ENCODE measurements around the gene EIF4H. TPM values are rescaled to one million over a fixed set of nuclear protein-coding genes. Genes with fewer than 3 reads are reported as not detected.
"Not testable (repeated sequence)": the region's sequence is repeated elsewhere in the genome, so short reads cannot be mapped to it uniquely, and the experiment has no call there.

Gene EIF4H
- total RNA-seq, 1 experiment from 2014 or later: 408 TPM

DNA sequence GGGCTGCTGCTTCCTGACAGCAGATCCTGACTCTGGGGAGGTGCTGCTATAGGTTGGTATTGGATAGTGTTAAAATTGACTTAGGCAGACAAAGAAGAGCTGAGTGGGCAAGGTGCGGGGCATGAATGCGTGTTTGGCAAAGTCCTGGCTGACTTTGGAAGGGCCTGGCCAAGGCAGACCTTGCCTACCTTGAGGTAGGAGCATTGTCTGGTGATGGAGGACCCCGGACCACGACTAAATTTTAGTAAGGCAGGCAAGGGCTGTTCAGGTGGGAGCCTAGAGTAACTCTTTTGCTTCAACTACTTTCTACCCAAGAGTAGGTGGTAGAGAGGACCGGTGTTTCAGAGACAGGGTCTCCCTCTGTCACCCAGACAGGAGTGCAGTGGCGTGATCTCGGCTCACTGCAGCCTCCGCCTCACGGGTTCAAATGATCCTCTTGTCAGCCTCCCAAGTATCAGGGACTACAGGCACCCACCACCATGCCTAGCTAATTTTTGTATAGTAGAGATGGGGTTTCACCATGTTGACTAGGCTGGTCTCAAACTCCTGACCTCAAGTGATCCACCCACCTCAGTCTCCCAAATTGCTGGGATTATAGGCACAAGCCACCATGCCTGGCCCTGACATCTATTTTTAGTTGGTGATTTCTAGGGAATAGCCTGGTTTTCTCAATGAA lies 23.4 kb downstream of the EIF4H start:
- DNase-seq (ENCODE audit: low read depth): no peak

DNA sequence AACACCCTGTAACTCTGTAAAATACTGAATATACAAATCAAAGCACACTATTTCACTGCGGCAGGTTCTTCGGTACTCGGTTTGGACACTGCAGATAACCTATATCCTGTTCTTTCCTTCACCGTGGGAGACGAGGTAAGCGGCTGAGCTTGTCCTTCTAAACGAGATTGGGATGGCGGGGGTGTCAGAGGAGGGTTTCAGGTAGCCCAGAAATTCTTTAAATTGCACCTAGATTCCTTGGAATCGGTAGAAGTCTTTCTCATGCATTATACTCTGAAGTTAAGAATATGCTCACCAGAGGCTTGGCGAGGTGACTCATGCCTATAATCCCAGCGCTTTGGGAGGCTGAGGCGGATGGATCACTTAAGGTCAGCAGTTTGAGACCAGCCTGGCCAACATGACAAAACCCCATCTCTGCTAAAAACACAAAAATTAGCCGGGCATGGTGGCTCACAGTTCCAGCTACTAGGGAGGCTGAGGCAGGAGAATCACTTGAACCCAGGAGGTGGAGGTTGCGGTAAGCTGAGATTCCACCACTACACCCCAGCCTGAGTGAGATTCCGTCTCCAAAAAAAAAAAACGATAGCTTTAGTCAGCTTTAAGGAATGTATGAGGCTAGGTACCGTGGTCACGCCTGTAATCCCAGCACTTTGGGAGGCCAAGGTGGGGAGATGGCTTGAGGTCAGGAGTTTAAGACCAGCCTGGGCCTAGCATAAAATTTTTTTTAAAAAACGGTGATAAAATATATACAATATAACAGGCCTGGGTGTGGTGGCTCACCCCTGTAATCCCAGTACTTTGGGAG lies 25.6 kb downstream of the EIF4H start:
- DNase-seq (ENCODE audit: low read depth): peak; percentile 81

DNA sequence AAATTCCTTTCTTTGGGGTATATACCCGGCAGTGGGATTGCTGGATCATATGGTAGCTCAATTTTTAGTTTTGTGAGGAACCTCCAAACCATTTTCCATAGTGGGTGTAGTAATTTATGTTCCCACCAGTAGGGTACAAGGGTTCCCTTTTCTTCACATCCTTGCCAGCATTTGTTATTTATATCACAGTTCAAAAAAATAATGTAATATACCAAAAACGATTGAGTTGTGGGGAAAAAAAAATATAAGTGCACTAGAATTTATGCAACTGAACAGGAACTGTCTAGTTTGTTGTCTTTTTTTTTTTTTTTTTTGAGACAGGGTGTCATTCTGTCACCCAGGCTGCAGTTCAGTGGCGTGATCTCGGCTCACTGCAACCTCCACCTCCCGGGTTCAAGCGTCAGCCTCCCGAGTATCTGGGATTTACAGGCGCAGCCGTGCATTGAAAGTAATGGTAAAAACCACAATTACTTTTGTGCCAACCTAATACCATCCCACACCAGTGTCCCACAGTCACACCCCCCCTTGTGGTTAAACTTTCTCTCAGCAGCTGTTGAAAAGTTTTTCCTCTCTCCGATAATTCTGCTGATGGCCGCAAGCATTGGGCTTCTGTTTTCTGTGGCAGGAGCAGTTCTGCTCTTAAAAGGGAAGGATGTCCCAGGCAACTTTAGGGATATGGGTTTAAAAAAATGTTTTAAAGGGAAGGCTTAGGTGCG lies 28.8 kb downstream of the EIF4H start:
- DNase-seq (ENCODE audit: low read depth): peak; percentile 58

DNA sequence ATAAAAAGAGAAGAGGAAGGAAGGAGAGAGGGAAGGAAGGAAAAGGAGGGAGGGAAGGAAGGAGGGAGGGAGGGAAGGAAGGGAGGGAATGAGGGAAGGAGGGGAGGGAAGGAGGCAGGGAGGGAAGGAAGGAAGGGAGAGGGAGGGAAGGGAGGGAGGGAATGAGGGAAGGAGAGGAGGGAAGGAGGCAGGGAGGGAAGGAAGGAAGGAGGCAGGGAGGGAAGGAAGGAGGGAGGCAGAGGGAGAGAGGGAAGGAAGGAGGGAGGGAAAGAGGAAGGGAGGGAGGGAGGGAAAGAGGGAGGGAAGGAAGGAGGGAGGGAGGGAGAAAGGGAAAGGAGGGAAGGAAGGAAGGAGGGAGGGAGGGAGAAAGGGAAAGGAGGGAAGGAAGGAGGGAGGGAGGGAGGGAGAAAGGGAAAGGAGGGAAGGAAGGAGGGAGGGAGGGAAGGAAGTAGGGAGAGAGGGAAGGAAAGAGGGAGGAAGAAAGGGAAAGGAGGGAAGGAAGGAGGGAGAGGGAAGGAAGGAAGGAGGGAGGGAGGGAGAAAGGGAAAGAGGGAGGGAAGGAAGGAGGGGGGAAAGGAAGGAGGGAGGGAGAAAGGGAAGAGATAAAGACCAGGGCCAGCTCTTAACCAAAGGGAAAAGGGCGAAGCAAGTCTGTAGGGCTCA lies 29.9 kb downstream of the EIF4H start:
- no peak for DNase-seq (ENCODE audit: low read depth)

DNA sequence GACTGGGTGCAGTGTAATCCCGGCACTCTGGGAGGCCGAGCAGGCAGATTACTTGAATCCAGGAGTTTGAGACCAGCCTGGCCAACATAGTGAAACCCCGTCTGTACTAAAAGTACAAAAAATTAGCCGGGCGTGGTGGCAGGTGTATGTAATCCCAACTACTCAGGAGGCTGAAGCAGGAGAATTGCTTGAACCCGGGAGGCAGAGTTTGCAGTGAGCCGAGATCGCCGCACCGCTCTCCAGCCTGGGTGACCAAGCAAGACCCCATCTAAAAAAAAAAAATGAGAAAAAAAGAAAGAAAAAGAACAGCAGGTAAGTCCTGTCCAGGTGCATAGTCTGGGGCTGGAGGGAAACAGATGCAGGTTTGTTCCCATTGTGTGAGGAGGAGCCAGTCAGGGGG lies 31.9 kb downstream of the EIF4H start:
- not testable (repeated sequence) for DNase-seq (ENCODE audit: low read depth)

DNA sequence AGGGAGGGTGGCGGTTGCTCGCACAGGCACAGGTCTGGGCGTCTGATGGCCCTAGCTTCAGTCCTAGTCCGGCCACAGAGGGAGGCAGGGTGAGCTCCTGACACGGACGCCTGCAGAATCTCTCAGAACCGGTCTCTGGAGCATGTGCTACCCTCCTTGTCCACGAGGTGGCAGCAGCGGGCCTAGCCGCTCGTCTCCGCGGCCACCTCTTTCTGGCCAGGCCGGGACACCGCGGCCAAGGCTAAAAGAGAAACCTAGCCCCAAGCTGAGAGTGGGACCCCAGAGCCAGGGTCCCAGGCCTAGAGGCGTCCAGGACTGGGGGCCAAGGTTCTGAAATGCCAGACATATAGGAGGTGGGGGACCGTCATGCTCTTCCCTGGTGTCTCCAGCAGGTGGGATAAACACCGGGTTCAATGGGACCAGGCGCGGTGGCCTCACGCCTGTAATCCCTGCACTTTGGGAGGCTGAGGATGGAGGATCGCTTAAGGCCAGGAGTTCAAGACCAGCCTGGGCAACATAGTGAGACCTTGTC lies 32.5 kb downstream of the EIF4H start:
- peak; percentile 79 for DNase-seq (ENCODE audit: low read depth)

DNA sequence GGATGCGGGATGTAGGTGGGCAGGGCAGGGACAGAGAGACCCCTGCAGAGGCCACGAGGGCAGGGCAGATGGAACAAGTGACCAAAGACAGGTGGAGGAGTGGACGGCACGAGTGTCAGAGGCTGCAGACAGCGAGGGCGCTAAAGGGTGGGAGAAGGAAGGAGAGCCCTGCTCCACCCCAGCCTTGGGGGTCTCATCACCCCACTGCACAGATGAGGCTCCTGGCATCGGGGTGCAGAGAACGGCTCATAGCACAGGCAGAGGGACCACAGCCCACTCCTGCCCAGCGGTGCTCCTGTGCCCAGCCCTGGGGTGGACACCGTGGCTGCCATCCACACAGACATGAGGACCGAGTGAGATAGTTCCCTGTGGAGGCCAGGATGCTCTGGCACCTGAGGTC lies 33.4 kb downstream of the EIF4H start:
- no peak for DNase-seq (ENCODE audit: low read depth)

DNA sequence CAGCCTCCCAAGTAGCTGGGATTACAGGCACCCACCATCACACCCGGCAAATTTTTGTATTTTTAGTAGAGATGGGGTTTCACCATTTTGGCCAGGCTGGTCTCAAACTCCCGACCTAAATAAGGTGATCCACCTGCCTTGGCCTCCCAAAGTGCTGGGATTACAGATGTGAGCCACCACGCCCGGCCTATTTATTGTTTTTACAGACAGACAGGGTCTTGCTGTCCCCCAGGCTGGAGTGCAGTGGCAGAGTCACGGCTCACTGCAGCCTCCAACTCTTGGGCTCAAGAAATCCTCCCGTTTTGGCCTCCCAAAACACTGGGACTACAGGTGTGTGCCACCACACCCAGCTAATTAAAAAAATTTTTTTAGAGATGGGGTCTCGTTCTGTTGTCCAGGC lies 34.1 kb downstream of the EIF4H start:
- DNase-seq (ENCODE audit: low read depth): not testable (repeated sequence)

DNA sequence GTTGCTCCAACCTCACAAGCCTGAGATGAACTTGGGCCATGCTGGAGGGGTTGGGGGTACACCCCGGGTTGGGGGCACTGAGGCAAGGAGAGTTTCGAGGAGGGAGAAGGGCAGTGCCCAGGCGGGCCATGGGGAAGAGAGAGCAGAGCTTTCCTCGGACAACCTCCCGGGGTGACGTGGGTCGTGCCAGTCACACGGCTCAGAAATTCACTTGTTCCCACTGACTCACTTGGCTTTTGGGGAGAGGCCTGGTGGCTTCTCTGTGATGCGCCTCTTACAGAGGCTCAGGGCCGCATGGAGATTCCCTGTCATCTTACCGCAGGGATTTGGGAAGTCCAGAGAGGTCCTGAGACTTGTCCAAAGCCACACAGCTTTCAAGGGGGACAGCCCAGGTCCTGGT lies 38.5 kb downstream of the EIF4H start:
- no peak for DNase-seq (ENCODE audit: low read depth)

DNA sequence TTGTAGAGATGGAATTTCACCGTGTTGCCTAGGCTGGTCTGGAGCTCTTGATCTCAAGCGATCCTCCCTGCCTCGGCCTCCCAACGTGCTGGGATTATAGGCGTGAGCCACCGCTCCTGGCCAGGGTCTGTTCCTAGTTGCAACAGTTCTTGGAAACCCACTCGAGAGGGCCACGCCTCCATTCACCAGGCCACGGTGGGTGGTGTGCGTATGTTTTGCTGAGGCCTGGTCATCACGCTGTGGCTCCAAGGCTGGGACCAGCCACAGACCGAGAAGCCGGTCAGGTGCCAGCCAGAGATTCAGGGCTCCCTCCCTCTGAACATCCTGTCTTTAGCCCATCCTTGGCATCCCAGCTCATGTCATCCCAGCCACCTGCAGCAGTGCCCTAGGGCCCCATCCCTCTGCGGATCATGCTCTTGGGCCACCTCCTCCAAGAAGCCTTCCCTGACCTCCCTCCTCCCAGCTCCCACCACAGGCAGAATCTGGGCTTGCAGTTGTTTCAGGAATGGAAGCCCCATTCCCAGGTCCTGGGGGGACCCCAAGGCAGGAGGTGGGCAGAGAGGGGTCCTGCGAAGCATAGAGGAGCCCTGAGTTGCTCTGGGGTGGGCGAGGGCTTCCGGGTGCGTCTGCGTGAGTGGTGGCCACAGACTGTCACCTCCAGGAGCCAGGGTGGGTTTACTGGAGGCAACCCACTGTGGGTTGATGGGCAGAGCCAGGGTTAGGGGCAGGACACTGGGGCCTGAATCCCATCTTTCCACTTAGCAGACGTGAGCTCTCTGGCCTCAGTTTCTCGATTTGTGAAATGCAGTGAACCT lies 40.9 kb downstream of the EIF4H start:
- no peak for DNase-seq (ENCODE audit: low read depth)

DNA sequence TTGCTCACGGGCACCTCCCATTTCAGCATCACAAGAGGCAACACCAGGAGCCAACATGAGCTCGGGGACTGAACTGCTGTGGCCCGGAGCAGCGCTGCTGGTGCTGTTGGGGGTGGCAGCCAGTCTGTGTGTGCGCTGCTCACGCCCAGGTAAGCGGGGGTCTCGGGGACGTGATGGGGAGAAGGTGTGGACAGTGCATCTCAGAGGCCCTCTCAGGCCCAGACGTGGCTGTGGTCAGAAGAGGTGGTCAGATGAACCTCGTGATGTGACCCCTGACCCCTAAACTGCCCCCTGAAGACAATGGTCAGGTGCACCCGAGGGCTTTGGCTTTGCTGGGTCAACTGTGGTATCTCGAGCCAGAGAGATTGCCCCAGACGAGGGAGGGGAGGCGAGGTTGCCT lies 41.8 kb downstream of the EIF4H start:
- no peak for DNase-seq (ENCODE audit: low read depth)

DNA sequence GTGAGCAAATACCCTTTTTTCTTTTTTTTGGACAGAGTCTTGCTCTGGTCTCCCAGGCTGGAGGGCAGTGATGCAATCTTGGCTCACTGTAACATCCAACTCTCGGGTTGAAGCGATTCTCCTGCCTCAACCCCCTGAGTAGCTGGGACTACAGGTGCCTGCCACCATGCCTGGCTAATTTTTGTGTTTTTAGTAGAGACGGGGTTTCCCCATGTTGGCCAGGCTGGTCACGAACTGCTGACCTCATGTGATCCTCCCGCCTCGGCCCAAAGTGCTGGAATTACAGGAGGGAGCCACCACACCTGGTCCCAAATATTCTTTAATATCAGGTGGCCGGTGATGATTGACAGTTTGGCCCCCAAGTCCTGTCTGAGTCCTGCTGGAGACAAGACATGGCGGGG lies 42.2 kb downstream of the EIF4H start:
- no peak for DNase-seq (ENCODE audit: low read depth)

DNA sequence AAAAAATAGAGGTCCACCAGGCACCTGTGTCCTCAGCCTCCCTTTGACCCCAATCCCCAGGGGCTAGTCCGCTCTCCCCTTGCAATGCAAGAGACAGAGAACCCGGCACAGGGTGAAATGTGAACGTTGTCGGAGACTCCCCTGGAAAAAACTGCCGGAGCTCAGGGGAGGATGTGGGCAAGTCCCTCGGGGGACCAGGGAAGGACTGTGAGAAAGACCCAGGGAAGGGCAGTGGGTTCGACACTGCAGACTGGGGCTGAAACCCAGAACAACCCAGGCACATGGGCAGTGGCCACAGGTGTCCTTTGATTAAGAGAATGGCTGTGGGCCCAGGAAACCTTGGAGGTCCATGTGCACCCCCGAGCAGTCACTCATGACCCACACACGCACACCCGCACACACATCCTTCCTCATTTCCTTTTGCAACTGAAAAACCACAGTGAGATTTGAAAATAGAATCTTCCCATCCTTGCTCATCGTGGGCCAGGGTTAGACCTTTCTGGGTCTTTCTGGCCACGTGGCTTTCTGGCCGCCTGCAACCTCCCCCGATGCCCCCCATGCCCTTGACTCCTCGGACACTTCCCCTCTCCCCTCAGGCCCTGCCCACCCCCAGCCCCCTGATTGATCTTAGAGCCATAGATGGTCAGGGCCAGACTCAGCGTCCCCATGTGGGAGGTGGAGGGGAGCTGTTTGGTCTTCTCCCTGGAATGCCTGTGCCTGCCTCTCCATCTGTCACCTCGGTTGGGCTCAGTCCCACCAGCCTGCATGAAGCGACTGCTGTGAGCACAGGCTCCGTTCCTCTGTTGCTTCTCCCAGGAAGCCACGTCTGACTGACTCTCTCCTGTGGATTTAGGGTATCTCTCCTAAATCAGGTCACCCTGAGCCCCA lies 43.5 kb downstream of the EIF4H start:
- DNase-seq (ENCODE audit: low read depth): peak; percentile 42

DNA sequence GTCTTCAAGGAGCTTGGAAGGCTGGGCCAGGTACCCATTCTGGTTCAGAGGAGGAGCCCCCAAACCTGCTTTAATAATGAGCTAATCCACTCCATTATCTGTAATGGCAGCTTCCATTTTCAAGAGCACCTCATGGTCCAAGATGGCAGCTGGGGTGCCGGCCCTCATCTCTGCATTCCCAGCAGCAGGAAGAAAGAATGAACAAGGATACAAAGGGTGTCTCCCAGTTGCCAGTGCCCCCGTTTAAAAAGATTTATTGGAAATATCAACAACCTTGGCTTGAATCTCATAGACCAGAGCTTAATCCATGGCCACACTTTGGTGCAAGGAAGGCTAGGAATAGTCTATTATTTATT lies 44.2 kb downstream of the EIF4H start:
- no peak for DNase-seq (ENCODE audit: low read depth)

DNA sequence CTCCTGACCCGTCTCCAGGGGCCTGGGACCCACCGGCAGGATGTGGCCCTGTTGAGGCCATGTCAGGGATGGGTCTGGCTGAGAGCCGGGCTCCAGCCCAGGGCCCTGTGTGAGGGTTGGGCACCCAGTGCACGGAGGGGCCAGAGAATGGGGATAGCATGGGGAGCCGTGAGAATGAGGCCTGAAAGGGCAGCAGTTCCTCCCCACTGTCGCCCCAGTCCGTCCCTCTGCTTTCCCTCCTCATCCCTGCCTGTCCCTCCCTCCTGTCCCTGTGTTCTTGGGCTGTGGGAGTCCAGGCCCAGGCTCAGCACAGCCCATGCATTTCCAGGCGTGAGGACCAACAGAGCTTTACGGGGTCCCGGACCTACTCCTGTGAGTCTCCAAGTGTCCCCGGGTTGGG lies 45.3 kb downstream of the EIF4H start:
- DNase-seq (ENCODE audit: low read depth): no peak

DNA sequence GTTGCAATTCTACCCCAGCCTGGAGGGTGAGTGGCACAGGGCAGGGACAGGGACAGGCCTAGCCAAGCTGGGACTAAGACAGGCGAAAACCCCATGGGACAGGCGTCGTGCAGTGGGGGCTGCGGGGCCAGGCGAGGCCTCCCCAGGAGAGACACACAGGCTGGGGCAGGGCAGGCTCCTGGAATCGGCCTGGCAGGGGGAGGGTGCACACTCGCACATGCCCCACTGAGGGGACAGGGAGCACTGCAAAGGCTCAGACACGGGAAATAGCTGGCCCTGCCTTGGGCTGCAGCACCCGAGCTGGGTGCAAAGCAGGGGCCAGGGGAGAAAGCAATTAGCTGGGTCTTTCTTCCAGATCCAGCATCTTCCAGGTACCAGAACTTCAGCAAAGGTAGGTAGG lies 46.1 kb downstream of the EIF4H start:
- DNase-seq (ENCODE audit: low read depth): no peak

DNA sequence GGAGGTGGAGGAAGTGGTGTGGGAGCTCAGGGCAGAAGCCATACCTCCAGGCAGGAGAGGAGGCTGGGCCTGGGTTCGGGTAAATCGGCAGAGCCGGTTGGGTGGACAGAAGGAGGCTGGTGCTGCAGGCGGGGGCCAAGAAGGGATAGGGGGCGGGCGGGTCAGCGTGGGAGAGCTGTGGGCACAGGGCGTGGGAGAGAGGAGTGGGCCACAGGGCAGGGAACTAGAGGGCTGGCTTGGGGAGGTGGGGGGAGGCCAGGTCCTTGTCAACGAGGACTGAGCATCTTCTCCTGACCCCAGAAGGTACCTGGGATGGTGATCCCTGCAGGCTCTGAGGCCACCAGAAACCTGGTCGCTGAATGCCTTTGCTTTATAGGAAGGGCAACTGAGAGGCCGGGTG lies 47.6 kb downstream of the EIF4H start:
- no peak for DNase-seq (ENCODE audit: low read depth)

DNA sequence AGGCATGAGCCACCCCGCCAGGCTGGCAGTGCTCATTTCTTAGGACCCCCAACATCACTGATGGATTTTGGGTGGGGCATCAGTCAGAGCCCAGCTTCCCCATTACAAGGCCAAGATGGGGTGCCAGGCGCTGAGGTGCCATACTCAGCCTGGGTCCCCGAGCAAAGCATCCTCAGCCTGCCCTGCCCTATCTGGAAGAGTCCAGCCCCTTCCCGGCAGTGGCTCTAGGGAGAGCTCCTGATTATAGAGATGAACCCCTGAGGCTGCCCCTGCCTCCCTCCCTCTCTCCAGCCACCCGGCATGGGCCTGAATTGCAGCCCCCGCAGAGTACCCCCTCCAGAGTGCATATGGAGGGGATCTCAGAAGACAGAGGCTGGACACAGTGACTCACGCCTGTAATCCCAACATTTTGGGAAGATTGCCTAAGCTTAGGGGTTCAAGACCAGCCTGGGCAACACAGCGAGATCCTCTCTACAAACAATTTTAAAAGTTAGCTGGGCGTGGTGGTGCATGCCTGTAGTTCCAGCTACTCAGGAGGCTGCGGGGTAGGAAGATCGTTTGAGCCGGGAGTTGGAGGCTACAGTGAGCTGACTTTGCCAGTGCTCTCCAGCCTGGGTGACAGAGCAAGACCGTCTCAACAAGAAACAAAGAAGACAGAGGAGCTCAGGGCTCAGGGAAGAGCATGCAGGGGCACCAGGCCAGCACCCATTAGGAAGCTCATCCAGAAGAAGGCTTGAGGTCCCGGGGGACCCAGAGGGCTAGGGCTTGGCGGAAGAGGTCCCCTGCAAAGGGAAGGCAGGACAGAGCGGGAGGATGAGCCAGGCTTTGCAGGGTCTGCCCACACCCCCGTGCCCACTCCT lies 48.9 kb downstream of the EIF4H start:
- DNase-seq (ENCODE audit: low read depth): no peak
